ENCODE data around the gene GLIPR2.

The GLIPR2 gene

DNA sequence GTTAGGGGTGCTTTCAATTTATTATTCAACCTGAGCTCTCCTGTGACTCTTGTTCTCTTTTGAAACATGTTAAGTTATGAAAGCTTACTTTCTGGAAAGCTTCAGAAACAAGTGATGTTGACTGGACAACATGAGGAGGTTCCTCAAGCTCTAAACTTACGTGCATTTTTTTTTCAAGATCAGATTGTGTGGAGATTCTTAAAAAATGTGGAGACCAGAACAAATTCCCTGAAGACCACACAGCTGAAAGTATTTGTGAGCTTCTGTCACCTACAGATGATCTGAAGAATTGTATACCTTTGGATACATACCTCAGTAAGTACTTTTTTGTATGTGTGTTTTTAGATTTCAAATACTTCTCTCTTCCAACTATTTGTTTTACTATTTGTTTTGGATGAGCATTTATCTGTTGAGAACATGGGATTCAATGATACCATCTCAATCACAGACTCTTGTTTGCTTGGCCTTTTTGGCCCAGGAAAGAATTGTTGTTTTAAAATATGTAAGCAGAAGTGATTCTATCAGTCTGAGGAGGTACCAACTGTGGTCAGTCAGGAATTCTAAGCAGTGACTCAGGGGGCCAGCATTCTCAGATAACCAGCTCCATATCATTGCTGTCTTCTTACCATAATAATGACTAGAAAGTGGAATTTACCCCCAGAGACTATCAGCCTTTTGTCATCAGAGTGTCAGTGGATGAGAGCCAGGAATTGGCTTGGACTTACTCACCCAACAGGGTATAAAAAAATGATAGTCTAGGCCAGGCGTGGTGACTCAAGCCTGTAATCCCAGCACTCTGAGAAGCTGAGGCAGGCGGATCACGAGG lies 34.4 kb upstream of the GLIPR2 start:
- H3K36me3 ChIP-seq (ENCODE audit: control insufficient read depth, insufficient read depth, low read length), result no peaks in the 10 kb centered on the region
- no peak for DNase-seq
- H3K9me3 ChIP-seq (ENCODE audit: control insufficient read depth, low read length), result no peaks in the 10 kb centered on the region
- no peak overlapping the region for H3K4me3 ChIP-seq (ENCODE audit: insufficient read depth, low read depth, low read length, poor library complexity, severe bottlenecking)
- no peaks in the 10 kb centered on the region for H3K27me3 ChIP-seq (replicated peaks; ENCODE audit: control insufficient read depth, insufficient read depth, low read length, poor library complexity, severe bottlenecking)
- H3K4me1 ChIP-seq (ENCODE audit: control insufficient read depth, insufficient read depth, low read length, poor library complexity, severe bottlenecking), result no peaks in the 10 kb centered on the region
- H3K27ac ChIP-seq (ENCODE audit: insufficient read depth, low read length, poor library complexity, severe bottlenecking), result no peak overlapping the region

DNA sequence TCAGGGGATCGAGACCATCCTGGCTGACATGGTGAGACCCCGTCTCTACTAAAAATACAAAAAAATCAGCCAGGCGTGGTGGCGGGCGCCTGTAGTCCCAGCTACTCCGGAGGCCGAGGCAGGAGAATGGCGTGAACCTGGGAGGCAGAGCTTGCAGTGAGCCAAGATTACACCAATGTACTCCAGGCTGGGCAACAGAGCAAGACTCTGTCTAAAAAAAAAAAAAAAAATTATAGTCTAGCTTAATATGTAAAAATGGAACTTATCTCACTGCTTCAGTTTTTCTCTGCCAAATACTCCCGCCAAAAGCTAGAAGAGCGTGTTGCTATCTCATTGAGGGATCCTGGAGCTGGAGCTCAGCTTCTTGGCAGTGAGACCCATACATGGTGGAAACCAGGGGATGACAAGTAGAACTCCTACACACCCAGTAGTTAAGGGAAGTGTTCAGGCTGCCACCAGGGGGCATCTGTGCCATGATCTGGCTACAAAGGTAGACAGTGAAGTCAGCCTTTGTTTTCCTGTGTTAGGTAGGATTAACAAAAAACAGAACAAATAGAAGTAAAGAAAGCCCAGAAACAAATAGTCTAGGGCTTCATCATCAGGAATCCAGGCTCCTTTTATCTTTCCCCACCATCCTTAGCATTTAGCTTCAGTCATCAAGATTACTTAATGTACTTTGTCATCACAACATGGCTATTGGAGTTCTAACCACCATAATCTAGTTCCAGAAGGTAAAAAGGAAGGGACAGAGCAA lies 33.6 kb upstream of the GLIPR2 start:
- Histone ChIP-seq H3K36me3 (ENCODE audit: control insufficient read depth, insufficient read depth, low read length) (no peaks in the 10 kb centered on the region), H3K27ac (ENCODE audit: insufficient read depth, low read length, poor library complexity, severe bottlenecking) (no peak overlapping the region), H3K9me3 (ENCODE audit: control insufficient read depth, low read length) (no peaks in the 10 kb centered on the region), H3K4me3 (ENCODE audit: insufficient read depth, low read depth, low read length, poor library complexity, severe bottlenecking) (no peak overlapping the region), H3K27me3 (replicated peaks; ENCODE audit: control insufficient read depth, insufficient read depth, low read length, poor library complexity, severe bottlenecking) (no peaks in the 10 kb centered on the region), H3K4me1 (ENCODE audit: control insufficient read depth, insufficient read depth, low read length, poor library complexity, severe bottlenecking) (no peaks in the 10 kb centered on the region)
- DNase-seq, result peak; percentile 66 to 78 (median 69)

DNA sequence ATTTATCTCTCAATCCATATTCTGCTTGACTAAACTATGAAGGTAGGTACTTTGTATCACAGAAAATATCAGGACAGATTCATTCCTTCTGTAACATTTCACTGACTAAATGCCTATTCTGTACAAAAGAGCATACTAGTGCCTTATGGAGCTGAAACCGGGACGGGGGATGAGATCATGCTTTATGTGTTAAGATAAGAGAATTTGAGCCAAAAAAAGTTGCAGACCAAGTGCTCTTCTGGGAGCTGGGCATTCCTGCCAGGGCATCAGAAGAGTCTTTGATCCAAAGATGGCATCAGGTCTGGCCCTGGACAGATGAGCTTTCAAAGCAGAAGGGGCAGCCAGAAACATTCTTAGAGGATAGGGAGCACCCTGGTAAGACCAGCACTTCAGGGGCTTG lies 27.5 kb upstream of the GLIPR2 start:
- Histone ChIP-seq H3K9me3 (ENCODE audit: control insufficient read depth, low read length) (no peaks in the 10 kb centered on the region), H3K4me1 (ENCODE audit: control insufficient read depth, insufficient read depth, low read length, poor library complexity, severe bottlenecking) (no peaks in the 10 kb centered on the region), H3K27me3 (replicated peaks; ENCODE audit: control insufficient read depth, insufficient read depth, low read length, poor library complexity, severe bottlenecking) (no peaks in the 10 kb centered on the region), H3K4me3 (ENCODE audit: insufficient read depth, low read depth, low read length, poor library complexity, severe bottlenecking) (no peak overlapping the region), H3K27ac (ENCODE audit: insufficient read depth, low read length, poor library complexity, severe bottlenecking) (no peak overlapping the region), H3K36me3 (ENCODE audit: control insufficient read depth, insufficient read depth, low read length) (no peaks in the 10 kb centered on the region)
- no peak for DNase-seq

DNA sequence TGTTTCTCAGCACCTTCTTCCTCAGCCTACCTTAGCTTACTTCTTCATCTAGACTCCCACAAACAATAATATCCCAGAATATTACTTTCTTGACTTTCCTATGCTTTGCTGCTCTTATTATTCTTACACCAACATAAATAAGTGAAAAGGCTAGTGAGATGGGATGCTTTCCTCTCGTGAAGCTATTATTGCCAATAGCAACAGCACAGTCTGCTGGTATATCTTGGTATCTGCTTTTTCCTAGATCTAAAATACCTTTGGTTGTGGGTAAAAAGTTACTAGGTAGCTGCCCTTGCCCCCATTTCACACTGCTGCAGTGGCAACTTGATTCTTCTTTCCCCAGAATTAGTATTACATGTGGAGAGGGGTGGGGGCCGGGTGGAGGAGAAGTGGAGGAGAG lies 26.1 kb upstream of the GLIPR2 start:
- Histone ChIP-seq H3K27me3 (replicated peaks; ENCODE audit: control insufficient read depth, insufficient read depth, low read length, poor library complexity, severe bottlenecking) (no peaks in the 10 kb centered on the region), H3K27ac (ENCODE audit: insufficient read depth, low read length, poor library complexity, severe bottlenecking) (no peak overlapping the region), H3K36me3 (ENCODE audit: control insufficient read depth, insufficient read depth, low read length) (no peaks in the 10 kb centered on the region), H3K9me3 (ENCODE audit: control insufficient read depth, low read length) (no peaks in the 10 kb centered on the region), H3K4me1 (ENCODE audit: control insufficient read depth, insufficient read depth, low read length, poor library complexity, severe bottlenecking) (no peaks in the 10 kb centered on the region), H3K4me3 (ENCODE audit: insufficient read depth, low read depth, low read length, poor library complexity, severe bottlenecking) (no peak overlapping the region)
- no peak for DNase-seq

DNA sequence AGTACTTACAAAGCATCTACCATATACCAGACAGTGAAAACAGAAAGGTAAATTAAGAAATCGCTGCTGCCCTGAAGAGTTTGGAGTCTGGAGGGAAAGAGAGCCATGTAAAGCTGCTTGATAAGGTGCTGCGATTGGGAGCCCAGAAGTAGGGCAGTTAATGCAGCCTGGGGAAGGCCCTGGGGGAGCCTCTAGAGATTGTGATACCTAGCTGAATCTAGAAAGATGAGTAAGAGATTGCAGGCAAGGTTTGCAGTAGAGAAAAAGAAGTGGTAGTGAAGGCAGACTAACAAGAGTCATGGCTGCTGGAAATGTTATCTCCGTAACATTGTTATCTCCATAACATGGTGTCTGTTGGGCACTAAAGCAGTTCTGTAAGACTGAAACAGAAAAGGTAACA lies 24.0 kb upstream of the GLIPR2 start:
- DNase-seq, result no peak
- Histone ChIP-seq H3K4me1 (ENCODE audit: control insufficient read depth, insufficient read depth, low read length, poor library complexity, severe bottlenecking) (no peaks in the 10 kb centered on the region), H3K27me3 (replicated peaks; ENCODE audit: control insufficient read depth, insufficient read depth, low read length, poor library complexity, severe bottlenecking) (no peaks in the 10 kb centered on the region), H3K4me3 (ENCODE audit: insufficient read depth, low read depth, low read length, poor library complexity, severe bottlenecking) (no peak overlapping the region), H3K36me3 (ENCODE audit: control insufficient read depth, insufficient read depth, low read length) (no peaks in the 10 kb centered on the region), H3K27ac (ENCODE audit: insufficient read depth, low read length, poor library complexity, severe bottlenecking) (no peak overlapping the region), H3K9me3 (ENCODE audit: control insufficient read depth, low read length) (no peaks in the 10 kb centered on the region)

DNA sequence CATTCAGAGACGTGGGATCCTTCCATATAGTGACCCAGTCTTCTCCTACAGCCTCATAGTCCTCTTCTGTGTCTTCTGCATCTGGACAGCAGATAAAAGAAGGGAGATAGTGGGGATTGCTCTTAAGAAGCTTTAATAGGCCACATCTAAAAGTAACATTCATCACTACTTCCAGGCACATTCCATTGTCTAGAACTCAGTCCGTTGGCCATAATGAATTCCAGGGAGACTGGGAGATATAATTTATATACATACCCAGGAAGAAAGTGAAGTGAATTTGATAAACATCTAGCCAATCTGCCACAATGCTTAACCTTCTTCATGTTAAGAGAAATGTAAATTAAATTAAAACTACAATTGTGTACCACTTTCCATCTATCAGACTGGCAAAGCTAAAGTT lies 22.5 kb upstream of the GLIPR2 start:
- DNase-seq, result no peak
- H3K27ac ChIP-seq (ENCODE audit: insufficient read depth, low read length, poor library complexity, severe bottlenecking), result no peak overlapping the region
- H3K27me3 ChIP-seq (replicated peaks; ENCODE audit: control insufficient read depth, insufficient read depth, low read length, poor library complexity, severe bottlenecking), result no peaks in the 10 kb centered on the region
- H3K4me3 ChIP-seq (ENCODE audit: insufficient read depth, low read depth, low read length, poor library complexity, severe bottlenecking), result no peak overlapping the region
- no peaks in the 10 kb centered on the region for H3K9me3 ChIP-seq (ENCODE audit: control insufficient read depth, low read length)
- H3K4me1 ChIP-seq (ENCODE audit: control insufficient read depth, insufficient read depth, low read length, poor library complexity, severe bottlenecking), result no peaks in the 10 kb centered on the region
- peaks cover 6% of the 10 kb centered on the region for H3K36me3 ChIP-seq (ENCODE audit: control insufficient read depth, insufficient read depth, low read length)

DNA sequence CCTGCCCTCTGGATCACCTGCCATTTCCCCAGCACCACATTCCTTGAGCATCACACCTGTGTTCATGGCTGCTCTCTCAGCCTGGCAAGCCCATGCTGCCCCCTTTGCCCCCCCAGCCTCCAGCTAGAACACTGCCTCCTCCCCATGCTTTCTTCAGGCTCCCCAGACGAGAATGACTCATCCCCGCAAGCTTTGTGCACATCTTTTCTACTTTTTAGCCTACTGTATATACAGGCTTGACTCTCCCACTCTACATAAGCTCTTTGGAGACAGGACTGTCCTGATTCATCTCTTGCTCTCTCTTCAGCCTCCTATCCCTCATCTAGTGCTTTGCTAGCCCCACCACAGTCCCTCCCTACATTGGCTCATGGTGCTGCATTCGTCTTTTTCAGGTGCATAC lies 19.9 kb upstream of the GLIPR2 start:
- no peaks in the 10 kb centered on the region for H3K4me1 ChIP-seq (ENCODE audit: control insufficient read depth, insufficient read depth, low read length, poor library complexity, severe bottlenecking)
- H3K27me3 ChIP-seq (replicated peaks; ENCODE audit: control insufficient read depth, insufficient read depth, low read length, poor library complexity, severe bottlenecking), result no peaks in the 10 kb centered on the region
- H3K27ac ChIP-seq (ENCODE audit: insufficient read depth, low read length, poor library complexity, severe bottlenecking), result no peak overlapping the region
- peaks cover 6% of the 10 kb centered on the region for H3K36me3 ChIP-seq (ENCODE audit: control insufficient read depth, insufficient read depth, low read length)
- H3K4me3 ChIP-seq (ENCODE audit: insufficient read depth, low read depth, low read length, poor library complexity, severe bottlenecking), result no peak overlapping the region
- DNase-seq, result no peak
- H3K9me3 ChIP-seq (ENCODE audit: control insufficient read depth, low read length), result no peaks in the 10 kb centered on the region

DNA sequence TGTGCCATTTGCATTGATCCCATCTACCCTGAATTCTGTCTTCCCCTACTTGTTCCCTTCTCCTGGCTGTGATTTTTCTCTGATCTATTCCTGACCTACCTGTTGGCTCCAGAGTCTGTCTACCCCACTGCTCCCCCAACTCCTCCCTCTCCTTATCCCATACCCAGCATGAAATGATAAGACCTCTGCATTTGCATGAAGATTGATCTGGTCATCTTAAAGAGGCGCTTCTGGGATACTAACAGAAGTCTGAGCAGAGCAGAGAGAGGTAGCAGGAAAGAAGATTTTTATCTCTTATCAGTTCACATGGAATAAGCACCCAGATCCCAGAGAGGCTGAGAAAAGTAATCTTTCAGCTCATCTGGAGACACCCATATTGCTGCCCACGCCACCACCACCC lies 18.3 kb upstream of the GLIPR2 start:
- Histone ChIP-seq H3K4me3 (ENCODE audit: insufficient read depth, low read depth, low read length, poor library complexity, severe bottlenecking) (no peak overlapping the region), H3K27ac (ENCODE audit: insufficient read depth, low read length, poor library complexity, severe bottlenecking) (no peak overlapping the region), H3K4me1 (ENCODE audit: control insufficient read depth, insufficient read depth, low read length, poor library complexity, severe bottlenecking) (no peaks in the 10 kb centered on the region), H3K9me3 (ENCODE audit: control insufficient read depth, low read length) (no peaks in the 10 kb centered on the region), H3K36me3 (ENCODE audit: control insufficient read depth, insufficient read depth, low read length) (peaks cover 6% of the 10 kb centered on the region), H3K27me3 (replicated peaks; ENCODE audit: control insufficient read depth, insufficient read depth, low read length, poor library complexity, severe bottlenecking) (no peaks in the 10 kb centered on the region)
- DNase-seq, result no peak

DNA sequence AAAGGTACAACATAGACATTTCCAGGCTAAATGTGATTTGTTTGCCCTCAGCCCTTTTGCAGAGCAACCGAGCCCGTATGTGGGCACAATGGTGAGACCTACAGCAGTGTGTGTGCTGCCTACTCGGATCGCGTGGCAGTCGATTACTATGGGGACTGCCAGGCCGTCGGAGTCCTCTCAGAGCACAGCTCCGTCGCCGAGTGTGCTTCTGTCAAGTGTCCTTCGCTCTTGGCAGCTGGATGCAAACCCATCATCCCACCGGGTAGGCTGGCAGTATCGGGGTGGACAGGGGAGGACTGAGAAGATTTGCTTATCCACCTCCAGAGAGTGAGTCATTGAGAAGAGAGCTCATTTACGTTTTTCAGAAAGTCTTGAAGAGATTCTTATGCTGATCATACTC lies 17.8 kb upstream of the GLIPR2 start:
- H3K27me3 ChIP-seq (replicated peaks; ENCODE audit: control insufficient read depth, insufficient read depth, low read length, poor library complexity, severe bottlenecking), result no peaks in the 10 kb centered on the region
- DNase-seq, result no peak
- no peak overlapping the region for H3K4me3 ChIP-seq (ENCODE audit: insufficient read depth, low read depth, low read length, poor library complexity, severe bottlenecking)
- peaks cover 6% of the 10 kb centered on the region for H3K36me3 ChIP-seq (ENCODE audit: control insufficient read depth, insufficient read depth, low read length)
- H3K9me3 ChIP-seq (ENCODE audit: control insufficient read depth, low read length), result no peaks in the 10 kb centered on the region
- H3K4me1 ChIP-seq (ENCODE audit: control insufficient read depth, insufficient read depth, low read length, poor library complexity, severe bottlenecking), result no peaks in the 10 kb centered on the region
- H3K27ac ChIP-seq (ENCODE audit: insufficient read depth, low read length, poor library complexity, severe bottlenecking), result no peak overlapping the region

DNA sequence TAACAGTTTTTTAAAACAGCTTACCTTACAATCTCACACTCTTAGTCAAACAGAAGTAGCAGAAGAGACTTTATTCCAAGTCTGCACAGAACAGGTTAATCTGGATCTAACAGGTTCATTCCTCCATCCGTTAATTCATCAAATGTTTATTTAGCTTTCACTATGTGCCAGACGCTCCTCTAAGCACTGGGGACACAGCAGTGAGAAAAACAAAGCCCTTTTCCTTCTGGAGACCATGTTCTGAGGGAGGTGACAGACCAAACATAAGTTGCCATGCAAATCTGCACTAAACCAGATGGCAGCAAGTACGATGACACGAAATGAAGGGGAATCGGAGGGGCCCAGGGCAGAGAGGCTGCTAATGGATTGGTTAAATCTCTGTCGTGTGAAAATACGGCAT lies 17.1 kb upstream of the GLIPR2 start:
- DNase-seq, result no peak
- Histone ChIP-seq H3K27me3 (replicated peaks; ENCODE audit: control insufficient read depth, insufficient read depth, low read length, poor library complexity, severe bottlenecking) (no peaks in the 10 kb centered on the region), H3K9me3 (ENCODE audit: control insufficient read depth, low read length) (no peaks in the 10 kb centered on the region), H3K36me3 (ENCODE audit: control insufficient read depth, insufficient read depth, low read length) (peaks cover 6% of the 10 kb centered on the region), H3K4me3 (ENCODE audit: insufficient read depth, low read depth, low read length, poor library complexity, severe bottlenecking) (no peak overlapping the region), H3K4me1 (ENCODE audit: control insufficient read depth, insufficient read depth, low read length, poor library complexity, severe bottlenecking) (no peaks in the 10 kb centered on the region), H3K27ac (ENCODE audit: insufficient read depth, low read length, poor library complexity, severe bottlenecking) (no peak overlapping the region)
